Measurements from ENCODE around the gene ASH1L. TPM values are rescaled to one million over a fixed set of nuclear protein-coding genes. Genes with fewer than 3 reads are reported as not detected.
"Not testable (repeated sequence)": the region's sequence is repeated elsewhere in the genome, so short reads cannot be mapped to it uniquely, and the experiment has no call there.

Gene ASH1L
- total RNA-seq, 1 donor from 2014 or later, result 90.6 TPM

- Mint-ChIP-seq H3K4me1 (peaks cover 10% of the 10 kb centered on the region), H3K9me3 (no peaks in the 10 kb centered on the region), H3K4me3 (no peak overlapping the region), H3K27me3 (no peaks in the 10 kb centered on the region), H3K36me3 (ENCODE audit: low read depth) (peaks cover 37% of the 10 kb centered on the region), H3K27ac (no peak overlapping the region)
- no peak for DNase-seq
- CTCF ChIA-PET, result no interaction called here
- TF ChIP-seq CTCF (IDR thresholded peaks at IDR 0.05), result no peak
- intact Hi-C loops (cut with micrococcal nuclease), result loop anchor here (10.0 kb wide), 1 partner anchor 295 kb away; the partner anchor contains the start of genes CLK2 and HCN3
- no peak for ATAC-seq (ENCODE audit: low read depth)
- POLR2A ChIA-PET, result interaction anchor here (0.6 kb wide), 1 partner anchor 127 kb away, joined by 3 read pairs; no protein-coding TSS in a partner anchor
Measured at GRCh38 chr1:155569988-155570592, 7.5 kb upstream of the ASH1L start.

GRCh38 chr1:155563377-155564022 is 897 bp upstream of the ASH1L start:
- not testable (repeated sequence) for H3K27me3 Mint-ChIP-seq; ATAC-seq (ENCODE audit: low read depth); H3K9me3 Mint-ChIP-seq; DNase-seq
- Mint-ChIP-seq H3K4me1 (peaks cover 37% of the 10 kb centered on the region), H3K4me3 (peak overlapping the region; percentile 99), H3K27ac (peak overlapping the region; percentile 98), H3K36me3 (ENCODE audit: low read depth) (peaks cover 33% of the 10 kb centered on the region)
- CTCF ChIA-PET, result interaction anchor here (1.8 kb wide), 1 partner anchor 59 kb away, joined by 5 read pairs; no protein-coding TSS in a partner anchor
- intact Hi-C loops (cut with micrococcal nuclease), result loop anchor here (1.0 to 10.0 kb wide), 3 partner anchors 15 to 289 kb away; partner anchors contain the start of genes CLK2, FDPS and HCN3
- POLR2A ChIA-PET, result interaction anchor here (0.6 to 2.2 kb wide), 26 partner anchors 9 to 602 kb away, joined by 3 to 17 read pairs (median 4); partner anchors contain the start of genes CLK2, PYGO2 and SCAMP3

- POLR2A ChIA-PET, result interaction anchor here (0.6 to 2.2 kb wide), 11 partner anchors 26 to 563 kb away, joined by 3 to 17 read pairs (median 4); partner anchors contain the start of gene SCAMP3
Measured at GRCh38 chr1:155561779-155562580, 623 bp downstream of the ASH1L start.

GRCh38 chr1:155555915-155556314 is 6.7 kb downstream of the ASH1L start:
- Mint-ChIP-seq H3K4me1 (peaks cover 37% of the 10 kb centered on the region), H3K4me3 (no peak overlapping the region), H3K27me3 (no peaks in the 10 kb centered on the region), H3K9me3 (no peaks in the 10 kb centered on the region), H3K27ac (no peak overlapping the region), H3K36me3 (ENCODE audit: low read depth) (peaks cover 39% of the 10 kb centered on the region)
- POLR2A ChIA-PET, result interaction anchor here (1.6 kb wide), 1 partner anchor 19 kb away, joined by 4 read pairs; no protein-coding TSS in a partner anchor
- no peak for ATAC-seq (ENCODE audit: low read depth)
- CTCF ChIA-PET, result no interaction called here
- intact Hi-C loops (cut with micrococcal nuclease), result no loop called here
- no peak for TF ChIP-seq CTCF (IDR thresholded peaks at IDR 0.05)
- no peak for DNase-seq

More at GRCh38 chr1:155561779-155562580, 623 bp downstream of the ASH1L start:
- DNase-seq (peak; percentile 59), ATAC-seq (ENCODE audit: low read depth) (peak; percentile 21)
- intact Hi-C loops (cut with micrococcal nuclease), result loop anchor here (1.0 to 10.0 kb wide), 4 partner anchors 13 to 287 kb away; partner anchors contain the start of genes CLK2 and HCN3
- peaks cover 42% of the 10 kb centered on the region for H3K4me1 Mint-ChIP-seq
- peaks cover 36% of the 10 kb centered on the region for H3K36me3 Mint-ChIP-seq (ENCODE audit: low read depth)
- not testable (repeated sequence) for H3K9me3 Mint-ChIP-seq, H3K27me3 Mint-ChIP-seq
- H3K4me3 Mint-ChIP-seq, result peak overlapping the region; percentile 99
- peak overlapping the region; percentile 98 for H3K27ac Mint-ChIP-seq
- CTCF ChIA-PET, result interaction anchor here (1.8 kb wide), 1 partner anchor 58 kb away, joined by 5 read pairs; no protein-coding TSS in a partner anchor

- Mint-ChIP-seq H3K9me3 (no peaks in the 10 kb centered on the region), H3K27ac (peak overlapping the region; percentile 54), H3K4me1 (peaks cover 34% of the 10 kb centered on the region), H3K4me3 (no peak overlapping the region), H3K27me3 (no peaks in the 10 kb centered on the region), H3K36me3 (ENCODE audit: low read depth) (peaks cover 39% of the 10 kb centered on the region)
- no peak for TF ChIP-seq CTCF (IDR thresholded peaks at IDR 0.05)
- ATAC-seq (ENCODE audit: low read depth) (no peak), DNase-seq (no peak)
- ChIA-PET POLR2A (interaction anchor here (0.7 kb wide), 1 partner anchor 1706 kb away, joined by 6 read pairs; no protein-coding TSS in a partner anchor), CTCF (no interaction called here)
- intact Hi-C loops (cut with micrococcal nuclease), result no loop called here
Measured at GRCh38 chr1:155553349-155553748, 9.3 kb downstream of the ASH1L start.
